IMR-90 (cell line): ENCODE results near the gene SLC5A10. TPM values are rescaled to one million over a fixed set of nuclear protein-coding genes. Genes with fewer than 3 reads are reported as not detected.

Experiments
- ATAC-seq: fragments of 200-7000 bp; cut with Tn5 transposase; 2 replicates; pipeline ENCODE4 v1.9.1; 2020; ENCODE audit warnings: low read depth, mild to moderate bottlenecking, moderate library complexity
- BruUV-seq: library from RNA; stranded (reverse); fragments of 400-500 nt; replicated peaks from 2 replicates; lab custom pipeline; 2021; lab: Mats Ljungman, UMichigan
- CTCF ChIA-PET: fragments of 300-600 bp; formaldehyde crosslinking; extraction: SDS; loops from one replicate; lab custom pipeline; 2021; ENCODE audit warnings: antibody characterized with exemption; lab: Yijun Ruan, JAX
- POLR2A ChIA-PET: fragments of 300-600 bp; sonication (Branson Sonifier 250); formaldehyde crosslinking; loops from one replicate; lab custom pipeline; 2022; ENCODE audit warnings: antibody characterized with exemption; ENCODE audit not compliant: unreplicated experiment; lab: Charles Lee
- DNase-seq: peaks from one replicate; pipeline ENCODE4 v3.0.0; 2013
- H2AFZ ChIP-seq: replicated peaks from 2 replicates; pipeline ENCODE3; 2013; ENCODE audit warnings: low read length, mild to moderate bottlenecking; ENCODE audit not compliant: poor library complexity
- H2AK5ac ChIP-seq: 2 replicates; pipeline ENCODE4 v1.6.1; 2013; ENCODE audit warnings: low read depth, low read length, inconsistent platforms
- H2AK9ac ChIP-seq: replicated peaks from 2 replicates; pipeline ENCODE3; 2013; ENCODE audit warnings: mild to moderate bottlenecking, low read depth, low read length, moderate library complexity; ENCODE audit not compliant: poor library complexity
- H2BK120ac ChIP-seq: 2 replicates; pipeline ENCODE4 v1.6.1; 2013; ENCODE audit warnings: low read depth, low read length, inconsistent platforms
- H2BK15ac ChIP-seq: 3 replicates; pipeline ENCODE4 v1.6.1; 2013; ENCODE audit warnings: low read depth, low read length, inconsistent platforms
- H2BK20ac ChIP-seq: 2 replicates; pipeline ENCODE4 v1.6.1; 2013; ENCODE audit warnings: low read depth, mild to moderate bottlenecking, inconsistent platforms, low read length, moderate library complexity
- H2BK5ac ChIP-seq: 2 replicates; pipeline ENCODE4 v1.6.1; 2013; ENCODE audit warnings: mild to moderate bottlenecking, low read depth, low read length, inconsistent platforms; ENCODE audit not compliant: poor library complexity, severe bottlenecking
- H3K14ac ChIP-seq: replicated peaks from 2 replicates; pipeline ENCODE4 v1.6.1; 2013; ENCODE audit warnings: low read depth, low read length, inconsistent platforms
- H3K18ac ChIP-seq: 2 replicates; pipeline ENCODE4 v1.6.1; 2013; ENCODE audit warnings: low read depth, low read length, control low read depth
- H3K23ac ChIP-seq: 2 replicates; pipeline ENCODE4 v1.6.1; 2013; ENCODE audit warnings: low read depth, low read length, inconsistent platforms
- H3K27ac ChIP-seq: 2 replicates; pipeline ENCODE4 v1.5.1; 2013; ENCODE audit warnings: mild to moderate bottlenecking, control low read depth, low read length; ENCODE audit not compliant: insufficient read depth
- H3K27me3 ChIP-seq: 2 replicates; pipeline ENCODE4 v1.6.1; 2013; ENCODE audit warnings: low read length; ENCODE audit not compliant: control insufficient read depth, insufficient read depth
- H3K36me3 ChIP-seq: 2 replicates; pipeline ENCODE4 v1.6.1; 2013; ENCODE audit warnings: low read length, mixed read lengths; ENCODE audit not compliant: control insufficient read depth, insufficient read depth
- H3K4ac ChIP-seq: 2 replicates; pipeline ENCODE4 v1.6.1; 2013; ENCODE audit warnings: low read depth, low read length, inconsistent platforms
- H3K4me1 ChIP-seq: 2 replicates; pipeline ENCODE4 v1.6.1; 2013; ENCODE audit warnings: low read length, mixed read lengths; ENCODE audit not compliant: control insufficient read depth, insufficient read depth
- H3K4me2 ChIP-seq: 2 replicates; pipeline ENCODE4 v1.6.1; 2013; ENCODE audit warnings: low read depth, mild to moderate bottlenecking, control low read depth, low read length, moderate library complexity
- H3K4me3 ChIP-seq: 2 replicates; pipeline ENCODE4 v1.5.1; 2013; ENCODE audit warnings: low read depth, mild to moderate bottlenecking, control low read depth, low read length, moderate library complexity; ENCODE audit not compliant: insufficient read depth
- H3K56ac ChIP-seq: 2 replicates; pipeline ENCODE4 v1.6.1; 2013; ENCODE audit warnings: low read length, inconsistent platforms; ENCODE audit not compliant: insufficient read depth; ENCODE audit errors: extremely low read depth
- H3K79me1 ChIP-seq, 2 experiments: 2 replicates each; pipeline ENCODE4 v1.6.1; 2013; ENCODE audit warnings: low read length in 2 of 2, inconsistent platforms in 1 of 2, low read depth in 1 of 2
- H3K9ac ChIP-seq: 2 replicates; pipeline ENCODE4 v1.6.1; 2013; ENCODE audit warnings: low read depth, low read length, control low read depth
- H3K9me1 ChIP-seq: 2 replicates; pipeline ENCODE4 v1.6.1; 2013; ENCODE audit warnings: low read length, inconsistent platforms; ENCODE audit not compliant: insufficient read depth
- H3K9me3 ChIP-seq: 2 replicates; pipeline ENCODE4 v1.6.1; 2013; ENCODE audit warnings: low read length; ENCODE audit not compliant: control insufficient read depth, insufficient read depth
- H4K20me1 ChIP-seq: 2 replicates; pipeline ENCODE4 v1.6.1; 2013; ENCODE audit warnings: low read length, inconsistent platforms; ENCODE audit not compliant: insufficient read depth
- H4K5ac ChIP-seq: 2 replicates; pipeline ENCODE4 v1.6.1; 2013; ENCODE audit warnings: mild to moderate bottlenecking, low read depth, low read length, control low read depth
- H4K8ac ChIP-seq, 2 experiments: 2 replicates each; pipeline ENCODE4 v1.6.1; 2013; ENCODE audit warnings: low read depth in 2 of 2, low read length in 2 of 2, control low read depth in 1 of 2, inconsistent platforms in 1 of 2
- H4K91ac ChIP-seq: 2 replicates; pipeline ENCODE4 v1.6.1; 2013; ENCODE audit warnings: low read depth, low read length, inconsistent platforms; ENCODE audit not compliant: insufficient read depth
- CHD1 ChIP-seq: IDR thresholded peaks from 2 replicates; pipeline ENCODE4 v1.6.1; 2012; ENCODE audit warnings: low read depth, low read length, improper control_type of control experiment
- CTCF ChIP-seq: conservative IDR thresholded peaks from 2 replicates; pipeline ENCODE4 v1.5.1; 2012; ENCODE audit warnings: mild to moderate bottlenecking, low read depth, low read length, improper control_type of control experiment
- FOS ChIP-seq: fragments of 150-350 bp; IDR thresholded peaks from 2 replicates; pipeline ENCODE4 v1.6.1; 2016; ENCODE audit warnings: low read depth, low read length
- MAFK ChIP-seq: IDR thresholded peaks from 2 replicates; pipeline ENCODE4 v1.6.1; 2012; ENCODE audit warnings: low read depth, low read length, improper control_type of control experiment
- MAZ ChIP-seq: IDR thresholded peaks from 2 replicates; pipeline ENCODE4 v1.6.1; 2012; ENCODE audit warnings: low read depth, mild to moderate bottlenecking, low read length, improper control_type of control experiment, moderate library complexity, borderline replicate concordance
- MXI1 ChIP-seq: IDR thresholded peaks from 2 replicates; pipeline ENCODE4 v1.6.1; 2012; ENCODE audit warnings: low read depth, mild to moderate bottlenecking, low read length, moderate library complexity, borderline replicate concordance
- NFE2L2 ChIP-seq: fragments of 150-350 bp; IDR thresholded peaks from 2 replicates; pipeline ENCODE4 v1.6.1; 2016; ENCODE audit warnings: low read depth, mild to moderate bottlenecking, low read length
- POLR2A ChIP-seq: IDR thresholded peaks from 2 replicates; pipeline ENCODE4 v1.6.1; 2012; ENCODE audit warnings: mild to moderate bottlenecking, low read depth, low read length
- RAD21 ChIP-seq: IDR thresholded peaks from 2 replicates; pipeline ENCODE4 v1.6.1; 2012; ENCODE audit warnings: low read length, improper control_type of control experiment
- RCOR1 ChIP-seq: IDR thresholded peaks from 2 replicates; pipeline ENCODE4 v1.6.1; 2012; ENCODE audit warnings: mild to moderate bottlenecking, low read length, improper control_type of control experiment; ENCODE audit not compliant: insufficient replicate concordance
- RFX5 ChIP-seq: IDR thresholded peaks from 2 replicates; pipeline ENCODE4 v1.8.0; 2012; ENCODE audit warnings: low read depth, mild to moderate bottlenecking, low read length, moderate library complexity
- SMC3 ChIP-seq: fragments of 150-350 bp; IDR thresholded peaks from 2 replicates; pipeline ENCODE4 v1.6.1; 2016; ENCODE audit warnings: low read depth, mild to moderate bottlenecking, antibody characterized with exemption, low read length, moderate library complexity
- WGBS, 2 experiments: methylation state at CpG; one replicate each; pipeline versions ENCODE4 v1.1.5 to v1.1.7; 2013; ENCODE audit warnings: missing lambda C conversion rate in 2 of 2; ENCODE audit not compliant: insufficient read length in 1 of 2; ENCODE audit errors: extremely low coverage in 2 of 2; 5-methylcytosine and 5-hydroxymethylcytosine counted together
- dilution Hi-C: fragments of 300-500 bp; cut with HindIII; formaldehyde crosslinking; loops from one replicate; pipeline ENCODE4 v1.14.3; 2018; ENCODE audit warnings: low sequenced_read_pairs; ENCODE audit not compliant: unreplicated experiment
- in situ Hi-C: fragments of 300-500 bp; cut with MboI; formaldehyde crosslinking; loops from 3 replicates; pipeline ENCODE4 v1.14.3; 2019; ENCODE audit warnings: low sequenced_read_pairs, inconsistent platforms, mixed read lengths
- intact Hi-C: fragments of 100-400 bp; cut with micrococcal nuclease; formaldehyde crosslinking; loops from 2 replicates; pipeline ENCODE4 v1.10.0; 2022
- polyA plus RNA-seq, 3 experiments: library from polyadenylated mRNA; depleted of rRNA; stranded (reverse); fragments of >200 nt; gene quantifications; 2 replicates each; pipeline ENCODE4 v1.2.3, GENCODE V29; 2012; ENCODE audit warnings: low replicate concordance in 1 of 3
- total RNA-seq: library from RNA; depleted of rRNA; stranded (reverse); fragments of >200 nt; gene quantifications from 2 replicates; pipeline ENCODE4 v1.2.3, GENCODE V29; 2012
- TF ChIP-seq, protein P1 (sequence below): fragments of 150-350 bp; IDR thresholded peaks from 2 replicates; pipeline ENCODE4 v1.6.1; 2016; ENCODE audit warnings: low read depth, mild to moderate bottlenecking, low read length, moderate library complexity, borderline replicate concordance

The SLC5A10 gene
- total and polyA plus RNA-seq, 2 of the 4 experiments (the other 2 are of a cell fraction) = not detected

DNA sequence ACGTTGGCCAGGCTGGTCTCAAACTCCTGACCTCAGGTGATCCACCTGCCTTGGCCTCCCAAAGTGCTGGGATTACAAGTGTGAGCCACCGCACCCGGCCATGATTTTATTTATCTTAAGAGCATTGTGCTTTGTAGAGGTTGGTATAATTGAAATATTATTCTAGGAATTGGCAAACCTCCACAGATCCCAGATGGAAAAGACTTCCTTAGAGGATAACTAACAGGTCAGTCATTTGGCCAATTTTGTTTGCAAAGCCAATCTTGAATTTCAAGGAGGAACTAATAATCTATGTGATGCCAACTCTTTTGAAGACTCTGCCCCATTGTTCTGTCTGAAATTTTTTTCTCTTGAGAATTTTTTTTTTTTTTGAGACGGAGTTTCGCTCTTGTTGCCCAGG lies 46.7 kb upstream of the SLC5A10 start:
- H3K56ac ChIP-seq = no peak overlapping the region
- no peak for TF ChIP-seq MAZ
- no peak for TF ChIP-seq RFX5
- TF ChIP-seq RCOR1 = no peak
- TF ChIP-seq CHD1 = no peak
- TF ChIP-seq, protein P1, sequence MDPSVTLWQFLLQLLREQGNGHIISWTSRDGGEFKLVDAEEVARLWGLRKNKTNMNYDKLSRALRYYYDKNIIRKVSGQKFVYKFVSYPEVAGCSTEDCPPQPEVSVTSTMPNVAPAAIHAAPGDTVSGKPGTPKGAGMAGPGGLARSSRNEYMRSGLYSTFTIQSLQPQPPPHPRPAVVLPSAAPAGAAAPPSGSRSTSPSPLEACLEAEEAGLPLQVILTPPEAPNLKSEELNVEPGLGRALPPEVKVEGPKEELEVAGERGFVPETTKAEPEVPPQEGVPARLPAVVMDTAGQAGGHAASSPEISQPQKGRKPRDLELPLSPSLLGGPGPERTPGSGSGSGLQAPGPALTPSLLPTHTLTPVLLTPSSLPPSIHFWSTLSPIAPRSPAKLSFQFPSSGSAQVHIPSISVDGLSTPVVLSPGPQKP = no peak
- no peak for TF ChIP-seq MAFK
- no peak for TF ChIP-seq NFE2L2
- TF ChIP-seq SMC3 = no peak
- TF ChIP-seq POLR2A = no peak
- TF ChIP-seq MXI1 = no peak
- TF ChIP-seq RAD21 = no peak
- no peak for TF ChIP-seq CTCF
- TF ChIP-seq FOS = no peak
- H3K9me3 ChIP-seq = no peaks in the 10 kb centered on the region
- peaks cover 10 to 15% of the 10 kb centered on the region in 2 experiments; a peak in 3 of 4 replicates for H3K79me1 ChIP-seq
- H2BK20ac ChIP-seq = no peak overlapping the region
- no peaks in the 10 kb centered on the region for H3K4me1 ChIP-seq
- H2AK9ac ChIP-seq = no peak overlapping the region
- H3K9ac ChIP-seq = no peak overlapping the region
- H2BK15ac ChIP-seq = no peak overlapping the region
- intact Hi-C loops = no loop called here
- H3K4me2 ChIP-seq = no peak overlapping the region
- no peak overlapping the region for H3K18ac ChIP-seq
- no peak overlapping the region for H2BK5ac ChIP-seq
- no peak overlapping the region for H3K23ac ChIP-seq
- no peak overlapping the region for H2AFZ ChIP-seq
- no peak overlapping the region for H4K91ac ChIP-seq
- H3K27ac ChIP-seq = no peak overlapping the region
- no peak overlapping the region for H4K5ac ChIP-seq
- no peak overlapping the region for H2AK5ac ChIP-seq
- BruUV-seq = no TSS peak
- H2BK120ac ChIP-seq = no peak overlapping the region
- ChIA-PET CTCF (no interaction called here), POLR2A (no interaction called here)
- H3K36me3 ChIP-seq = peaks cover 18% of the 10 kb centered on the region
- dilution Hi-C loops = no loop called here
- H3K4ac ChIP-seq = no peak overlapping the region
- DNase-seq (no peak), ATAC-seq (no peak)
- WGBS, 2 experiments = no CpG with 5 or more reads among the region's 5 CpGs
- 0 out of 2 replicates have a peak, but pooled peaks cover 7% of the 10 kb centered on the region for H3K9me1 ChIP-seq
- H4K8ac ChIP-seq = no peak overlapping the region
- H3K27me3 ChIP-seq = no peaks in the 10 kb centered on the region
- H3K4me3 ChIP-seq = no peak overlapping the region
- in situ Hi-C loops = no loop called here
- no peak overlapping the region for H3K14ac ChIP-seq
- no peaks in the 10 kb centered on the region for H4K20me1 ChIP-seq
